GM12872 (cell line): ENCODE data around the gene TRIP12.
A peak's percentile ranks its signal among the peaks of the same experiment; 100 is the strongest.

Experiments
- CTCF ChIP-seq: IDR thresholded peaks from 3 replicates; pipeline ENCODE4 v1.5.1; 2011; ENCODE audit warnings: low read depth, mild to moderate bottlenecking, low read length, moderate library complexity; ENCODE audit not compliant: insufficient read depth

TRIP12 gene

GRCh38 chr2:229794636-229795035 lies 127.2 kb downstream of the TRIP12 start:
- no peak for TF ChIP-seq CTCF

GRCh38 chr2:229784791-229785190 lies 137.0 kb downstream of the TRIP12 start:
- TF ChIP-seq CTCF: no peak

- no peak for TF ChIP-seq CTCF
Observed at GRCh38 chr2:229783108-229783721, 138.6 kb downstream of the TRIP12 start.

GRCh38 chr2:229780856-229781773 lies 140.7 kb downstream of the TRIP12 start:
- TF ChIP-seq CTCF: peak; percentile 88

GRCh38 chr2:229779650-229780049 lies 142.2 kb downstream of the TRIP12 start:
- TF ChIP-seq CTCF: no peak

- TF ChIP-seq CTCF: no peak
Observed at GRCh38 chr2:229777716-229778115, 144.1 kb downstream of the TRIP12 start.

- TF ChIP-seq CTCF: no peak
Observed at GRCh38 chr2:229775614-229776313, 146.0 kb downstream of the TRIP12 start.
